Measurements from ENCODE around the gene USH1C.

GRCh38 chr11:17473071-17473744 lies 71.0 kb downstream of the USH1C start:
- TF ChIP-seq CTCF (IDR thresholded peaks at IDR 0.05) (no peak), POLR2A (IDR thresholded peaks at IDR 0.05) (no peak)
